Stimulated activated CD4-positive, alpha-beta T cell treated with anti-CD3 and anti-CD28 coated beads, Interleukin-4, amount 100 ng/mL, for 48 hours (primary cell): ENCODE results near the gene ANKRD11.
"Not testable (repeated sequence)": the region's sequence is repeated elsewhere in the genome, so short reads cannot be mapped to it uniquely, and the experiment has no call there.

Source experiments
- DNase-seq, 2 donors: peaks; one replicate each; pipeline ENCODE4 v3.0.0-alpha.2; 2020; ENCODE audit warnings: low read depth in 2 of 2

The ANKRD11 gene

DNA sequence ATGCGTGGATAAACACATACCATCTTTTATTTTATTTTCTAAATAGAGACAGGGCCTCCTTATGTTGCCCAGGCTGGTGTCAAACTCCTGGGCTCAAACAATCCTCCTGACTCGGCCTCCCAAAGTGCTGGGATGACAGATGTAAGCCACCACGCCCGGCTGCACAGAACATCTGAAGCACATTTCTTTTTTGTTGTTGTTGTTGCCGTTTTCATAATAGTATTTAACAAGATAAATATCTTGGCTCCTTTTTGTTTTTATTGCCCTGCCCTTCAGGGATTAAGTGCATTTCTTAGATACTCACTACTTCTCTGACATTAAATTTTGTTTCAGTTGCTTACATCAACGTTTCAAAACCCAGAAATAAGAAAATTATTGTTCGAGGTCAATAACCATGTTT lies 37.4 kb downstream of the ANKRD11 start:
- no peak for DNase-seq

DNA sequence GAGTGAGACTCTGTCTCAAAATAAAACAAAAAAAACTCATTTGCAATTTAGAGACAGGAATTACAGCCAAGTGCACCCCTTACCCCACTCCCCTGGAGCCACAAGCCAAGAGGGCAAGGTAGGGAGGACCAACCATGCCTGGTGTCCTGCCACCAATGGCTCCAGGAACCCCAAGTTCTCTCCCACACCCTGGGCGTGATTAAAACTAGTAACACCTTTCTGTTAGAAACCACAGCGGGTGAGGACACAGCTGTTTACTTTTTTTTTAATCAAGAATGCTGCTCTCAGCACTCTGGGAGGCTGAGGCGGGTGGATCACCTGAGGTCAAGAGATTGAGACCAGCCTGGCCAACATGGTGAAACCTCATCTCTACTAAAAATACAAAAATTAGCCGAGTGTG lies 38.1 kb downstream of the ANKRD11 start:
- DNase-seq, result no peak

DNA sequence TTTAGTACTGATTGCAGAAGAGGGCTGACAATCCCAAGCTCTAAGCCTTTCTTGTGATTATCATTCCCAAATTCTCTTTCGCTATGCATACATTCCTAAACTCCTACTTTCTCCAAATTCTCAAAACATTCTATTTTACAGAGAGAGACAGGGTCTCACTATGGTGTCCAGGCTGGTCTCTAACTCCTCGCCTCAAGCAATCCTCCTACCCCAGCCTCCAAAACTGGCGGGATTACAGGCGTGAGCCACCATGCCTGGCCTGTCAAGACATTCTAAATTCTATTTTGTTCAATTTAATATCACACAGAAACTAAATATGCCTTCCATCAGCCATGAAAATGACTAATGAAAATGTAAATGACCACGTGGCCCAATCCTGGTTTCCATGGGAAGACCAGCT lies 39.8 kb downstream of the ANKRD11 start:
- no peak for DNase-seq

DNA sequence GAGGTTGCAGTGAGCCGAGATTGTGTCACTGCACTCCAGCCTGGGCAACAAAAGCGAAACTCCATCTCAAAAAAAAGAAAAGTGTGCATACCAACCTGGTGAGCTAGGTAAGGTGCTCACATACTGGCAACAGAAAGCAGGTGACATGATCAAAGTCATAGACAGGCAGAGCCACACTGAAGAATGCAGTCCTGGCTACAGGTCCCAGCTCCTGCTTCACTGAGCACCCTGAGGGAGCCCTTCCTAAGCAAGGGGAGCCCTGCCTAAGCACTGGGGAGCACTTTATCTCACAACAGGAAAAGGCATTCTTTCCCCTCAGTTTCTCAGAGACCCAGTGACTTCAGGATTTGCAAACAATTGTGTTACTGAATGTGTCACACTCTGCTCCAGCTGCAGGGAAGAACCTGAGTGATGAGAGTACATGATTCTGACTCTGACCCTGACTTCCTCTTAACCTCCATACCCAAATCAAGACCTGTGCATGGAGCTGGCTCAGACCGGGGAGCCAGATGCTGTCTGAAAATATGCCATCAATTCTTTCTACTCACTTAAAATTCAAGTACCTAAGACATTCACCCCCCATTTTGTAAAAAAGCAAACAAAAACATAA lies 40.5 kb downstream of the ANKRD11 start:
- no peak for DNase-seq

DNA sequence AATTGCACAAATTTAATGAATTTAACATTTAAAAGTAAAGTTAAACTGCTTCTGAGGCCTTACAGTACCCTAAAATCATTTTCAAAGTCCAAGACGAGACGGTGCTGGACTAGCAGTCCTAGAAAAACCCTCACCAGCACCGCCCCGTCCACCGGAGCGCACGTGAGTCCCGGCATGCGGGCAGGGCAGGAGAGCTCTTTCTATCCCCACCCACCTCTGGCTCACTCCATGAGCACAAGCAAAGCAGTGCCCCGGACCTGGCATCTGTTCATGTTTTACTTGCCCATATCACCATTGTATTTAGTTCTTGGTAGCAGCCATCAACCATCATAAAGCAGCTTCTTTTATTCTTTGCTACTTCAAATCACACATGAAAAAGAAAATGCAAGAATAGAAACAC lies 41.7 kb downstream of the ANKRD11 start:
- no peak for DNase-seq

DNA sequence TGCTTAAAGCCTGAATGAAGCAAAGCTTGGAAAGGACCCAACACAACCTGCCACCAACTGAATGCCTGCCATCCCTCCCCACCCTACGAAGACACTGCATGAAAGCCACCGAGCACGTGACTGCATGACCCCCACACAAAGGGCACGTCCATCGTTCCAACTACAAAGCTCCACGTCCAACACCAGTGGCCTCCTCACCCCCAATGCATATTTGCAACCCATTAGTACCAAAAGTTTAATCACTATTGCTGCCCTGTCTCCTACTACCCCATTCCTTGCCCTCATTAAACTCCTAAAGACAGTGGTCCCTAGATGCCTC lies 43.4 kb downstream of the ANKRD11 start:
- DNase-seq, result no peak

DNA sequence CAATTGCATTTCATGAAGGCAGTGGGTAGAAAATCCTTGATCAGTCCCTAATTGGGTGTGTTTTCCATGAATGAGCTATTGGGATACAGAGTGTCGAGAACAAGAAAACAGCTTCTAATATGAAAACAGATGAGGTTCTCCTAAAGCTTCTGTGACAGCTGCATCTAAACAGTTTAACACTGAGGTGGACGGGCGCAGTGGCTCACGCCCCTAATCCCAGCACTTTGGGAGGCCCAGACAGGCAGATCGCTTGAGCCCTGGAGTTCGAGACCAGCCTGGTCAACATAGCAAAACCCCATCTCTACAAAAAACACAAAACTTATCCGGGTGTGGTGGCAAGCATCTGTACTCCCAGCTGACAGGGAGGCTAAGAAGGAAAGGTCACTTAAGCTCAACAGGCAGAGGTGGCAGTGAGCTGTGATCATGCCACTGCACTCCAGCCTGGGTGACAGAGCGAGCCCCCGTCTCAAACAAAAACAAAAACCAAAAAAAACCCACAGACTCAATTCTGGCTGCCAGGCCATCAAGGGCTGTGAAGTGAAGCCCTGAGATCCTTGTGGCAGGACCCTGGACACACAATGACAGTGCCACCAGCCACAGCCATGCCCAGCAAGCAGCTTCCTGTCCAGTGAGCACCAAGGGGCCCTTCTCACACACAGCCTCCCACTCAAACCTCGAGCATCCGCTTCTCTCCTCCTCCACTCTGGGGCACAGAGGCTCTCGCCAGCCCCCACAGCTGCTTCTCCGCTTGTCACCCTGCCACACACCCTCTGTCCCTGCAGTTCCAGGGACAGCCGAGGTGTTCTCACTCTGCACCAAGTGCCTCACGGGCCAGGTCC lies 44.0 kb downstream of the ANKRD11 start:
- DNase-seq, result no peak

DNA sequence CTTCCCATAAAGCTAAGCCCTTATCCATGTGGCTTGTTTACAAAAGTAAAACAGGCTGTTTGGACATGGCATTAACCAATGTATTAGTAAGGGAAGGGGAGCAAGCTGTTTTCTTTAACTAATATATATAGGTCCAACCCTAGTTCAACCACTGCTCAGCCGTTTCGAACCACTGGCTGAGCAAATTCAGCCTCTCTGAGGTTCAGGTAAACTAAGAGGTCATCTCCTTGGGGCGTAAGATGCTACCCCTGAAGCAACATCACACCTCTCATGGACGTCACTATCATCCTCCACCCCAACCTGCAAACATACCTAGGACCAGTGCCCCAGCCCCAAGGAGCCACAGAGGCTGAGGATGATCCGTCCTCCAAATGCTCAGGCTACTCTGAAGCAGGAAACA lies 45.2 kb downstream of the ANKRD11 start:
- no peak for DNase-seq

DNA sequence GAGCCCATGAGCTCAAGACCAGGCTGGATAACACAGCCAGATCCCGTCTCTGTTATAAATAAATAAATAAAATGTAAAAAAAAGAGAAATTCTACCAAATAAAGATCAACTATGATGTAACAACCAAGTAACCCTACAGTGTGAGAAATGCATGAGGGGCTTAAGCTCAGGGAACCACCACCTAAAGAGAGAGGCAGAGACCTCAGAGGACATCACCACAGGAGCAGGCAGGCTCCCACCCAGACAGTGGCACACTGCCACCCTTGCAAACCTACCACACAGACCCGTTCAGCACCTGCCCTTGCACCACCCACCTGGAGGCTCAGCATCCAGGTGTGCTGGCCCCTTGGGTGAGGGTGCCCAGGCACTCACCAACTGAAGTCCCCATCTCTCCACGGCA lies 45.6 kb downstream of the ANKRD11 start:
- DNase-seq, result no peak

DNA sequence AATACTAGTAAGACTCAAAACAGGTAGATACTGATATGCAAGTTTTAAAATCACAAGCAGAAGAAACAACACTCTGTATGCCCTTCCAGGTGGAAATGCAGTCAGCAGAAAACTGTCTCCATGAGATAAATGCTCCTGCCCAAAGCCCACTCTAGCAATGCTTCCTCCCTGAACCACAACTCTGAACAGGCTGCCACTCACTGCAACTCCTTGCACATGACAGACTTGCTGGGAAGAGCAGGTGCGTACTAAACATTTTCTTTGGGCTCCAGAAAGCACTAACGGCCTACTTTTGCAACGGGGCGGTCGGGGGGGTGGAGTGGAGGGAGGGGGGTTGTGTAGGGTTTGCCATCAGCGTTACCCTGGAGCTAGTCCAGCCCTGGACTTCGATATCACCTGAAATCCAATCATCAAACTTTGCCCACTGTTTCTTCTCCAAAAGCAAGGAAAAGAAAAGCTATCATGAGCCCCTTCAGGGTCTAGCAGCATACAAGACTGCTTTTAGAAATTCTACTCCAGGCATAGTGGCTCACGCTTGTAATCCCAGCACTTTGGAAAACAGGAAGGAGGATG lies 46.1 kb downstream of the ANKRD11 start:
- DNase-seq, result no peak

DNA sequence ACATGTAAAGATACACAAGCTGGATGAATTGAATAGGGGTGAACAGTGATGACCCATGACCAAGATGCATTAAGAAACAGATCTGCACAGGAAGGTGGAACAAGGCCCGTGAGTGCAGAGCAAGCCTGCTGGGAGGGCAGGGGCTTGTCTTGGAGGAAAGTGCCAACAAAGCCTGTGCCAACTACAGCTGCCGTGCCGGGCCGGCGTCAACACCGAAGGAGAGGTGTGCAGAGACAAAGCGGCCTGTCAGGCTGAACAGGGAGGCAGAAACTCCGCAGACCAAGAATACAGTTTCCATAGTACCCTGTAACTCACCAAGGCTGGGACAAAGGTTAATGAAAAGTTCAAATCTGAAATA lies 46.7 kb downstream of the ANKRD11 start:
- DNase-seq, result no peak

DNA sequence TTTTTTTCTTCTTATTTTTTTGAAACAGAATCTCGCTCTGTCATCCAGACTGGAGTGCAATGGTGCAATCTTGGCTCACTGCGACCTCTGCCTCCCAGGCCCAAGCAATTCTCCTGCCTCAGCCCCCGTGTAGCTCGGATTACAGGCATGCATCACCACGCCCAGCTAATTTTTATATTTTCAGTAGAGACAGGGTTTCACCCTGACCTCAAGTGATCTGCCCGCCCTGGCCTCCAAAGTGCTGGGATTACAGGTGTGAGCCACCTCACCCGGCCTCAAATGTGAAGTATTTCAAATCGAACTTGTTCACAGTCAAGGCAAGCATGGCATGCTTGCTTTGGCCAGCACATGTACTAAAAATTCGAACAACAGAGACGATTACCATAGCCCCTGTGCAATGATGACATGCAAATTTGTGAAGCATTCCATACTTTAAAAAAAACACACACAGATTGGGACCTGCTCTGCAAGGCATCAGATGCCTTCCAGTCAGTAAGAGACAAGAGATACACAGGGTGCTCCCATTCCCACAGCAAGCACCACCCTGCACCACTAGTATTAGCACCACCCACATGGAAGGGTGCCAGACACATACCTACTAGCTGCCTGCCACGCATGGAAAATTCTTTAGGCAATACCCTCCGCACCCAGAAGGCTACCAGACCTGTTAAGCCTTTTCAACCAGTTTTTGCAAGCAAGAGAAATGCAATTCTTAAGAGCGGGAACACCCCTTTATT lies 47.2 kb downstream of the ANKRD11 start:
- no peak for DNase-seq

DNA sequence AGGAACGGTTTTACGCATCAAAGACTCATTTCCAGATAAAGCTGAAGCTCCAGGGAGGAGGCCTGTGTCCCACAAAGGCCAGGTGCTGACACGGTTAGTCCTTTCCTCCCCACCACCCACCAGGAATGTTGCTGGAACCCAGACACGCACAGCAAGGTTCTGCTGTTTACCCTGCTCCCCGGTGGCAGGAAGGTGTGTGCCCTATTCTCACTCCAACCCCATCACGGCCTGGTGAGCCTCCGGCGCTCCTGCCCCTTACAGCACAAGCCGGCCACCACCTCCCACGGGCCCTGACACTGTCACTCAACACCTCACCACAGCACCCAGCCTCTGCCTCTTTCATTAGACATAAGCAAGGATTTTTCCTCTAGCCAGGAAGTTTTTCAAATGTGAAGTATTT lies 47.8 kb downstream of the ANKRD11 start:
- no peak for DNase-seq

DNA sequence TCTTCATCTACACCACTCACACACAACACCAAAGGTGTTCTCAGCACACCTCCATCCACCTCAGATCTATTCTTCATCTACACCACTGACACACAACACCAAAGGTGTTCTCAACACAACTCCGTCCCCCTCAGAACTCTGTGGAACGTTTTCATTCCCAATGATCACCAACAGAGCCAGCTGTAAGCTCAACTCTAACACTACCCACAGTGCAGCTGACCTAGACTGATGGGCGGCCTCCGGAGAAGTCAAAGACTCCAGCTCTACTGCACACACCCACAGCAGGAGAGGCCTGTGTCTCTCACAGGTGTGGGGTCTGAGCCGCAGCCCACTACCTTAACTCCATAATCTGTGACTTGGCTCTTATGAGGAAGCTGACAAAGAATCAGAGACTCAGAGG lies 50.7 kb downstream of the ANKRD11 start:
- no peak for DNase-seq

DNA sequence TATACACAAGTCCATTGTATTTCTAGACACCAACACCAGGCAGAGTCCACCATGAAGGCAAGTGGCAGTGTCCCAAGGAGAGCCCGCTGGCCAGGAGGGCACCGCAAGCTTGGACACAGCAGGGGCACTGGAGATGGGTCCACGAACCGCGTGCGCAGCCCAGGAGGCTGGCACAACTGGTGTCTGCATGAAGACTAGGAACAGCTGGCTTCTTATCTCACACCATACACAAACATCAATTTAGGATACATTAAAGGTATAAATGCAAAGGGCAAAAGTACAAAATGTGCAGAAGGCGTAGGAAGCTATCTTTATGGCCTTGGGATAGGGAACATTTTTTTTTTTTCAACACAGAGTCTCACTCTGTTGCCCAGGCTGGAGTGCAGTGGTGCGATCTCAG lies 52.4 kb downstream of the ANKRD11 start:
- no peak for DNase-seq

DNA sequence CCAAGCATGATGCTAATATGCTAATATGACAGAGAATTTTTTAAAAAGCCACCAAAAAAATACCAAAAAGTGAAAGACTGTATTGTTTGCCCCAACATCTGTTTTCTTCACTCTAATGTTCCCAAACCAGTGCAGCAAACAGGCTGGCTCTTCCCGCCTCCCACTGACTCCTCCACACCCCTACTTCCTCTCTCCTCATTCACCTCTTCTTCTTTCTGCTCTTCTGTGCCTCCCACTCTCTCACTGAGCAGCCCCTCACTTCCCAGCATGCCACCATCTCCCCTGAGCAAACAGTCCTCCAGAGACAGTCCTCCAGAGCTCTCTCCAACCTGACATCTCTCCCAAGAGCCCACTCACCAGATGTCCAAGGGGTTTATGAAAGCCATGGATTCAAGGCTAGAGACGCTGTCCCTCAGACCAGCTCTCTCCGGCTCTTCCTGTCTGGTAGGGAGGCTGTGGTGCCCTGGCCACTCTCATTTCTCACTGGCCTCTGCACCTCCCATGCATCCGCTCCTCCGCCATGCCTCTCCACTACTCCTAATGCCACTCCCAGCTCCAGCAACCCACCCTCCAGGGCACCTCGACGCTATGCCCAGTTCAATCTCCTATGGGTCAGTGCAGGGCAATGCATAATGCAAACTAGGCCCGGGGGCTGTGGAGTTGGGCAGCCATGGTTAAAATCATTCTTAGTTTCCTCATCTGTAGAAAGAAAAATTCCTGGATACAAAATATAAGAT lies 52.9 kb downstream of the ANKRD11 start:
- DNase-seq, result no peak

DNA sequence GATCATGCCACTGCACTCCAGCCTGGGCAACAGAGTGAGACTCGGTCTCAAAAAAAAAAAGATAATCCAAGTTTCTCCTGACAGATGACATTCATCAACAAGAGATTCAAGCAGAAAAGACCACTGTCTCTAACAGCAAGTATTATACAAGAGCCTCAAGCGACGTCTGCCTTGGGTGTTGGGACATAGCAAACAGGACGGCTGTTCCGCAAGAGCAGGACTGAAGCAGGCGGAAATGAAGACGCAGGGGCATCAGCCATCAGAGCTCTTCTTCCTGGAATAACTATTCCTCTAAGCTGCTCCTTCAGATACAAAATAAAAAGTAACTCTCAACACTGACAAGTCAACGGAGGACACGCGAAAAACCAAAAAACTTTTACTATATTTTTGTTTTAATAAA lies 54.0 kb downstream of the ANKRD11 start:
- DNase-seq, result no peak

DNA sequence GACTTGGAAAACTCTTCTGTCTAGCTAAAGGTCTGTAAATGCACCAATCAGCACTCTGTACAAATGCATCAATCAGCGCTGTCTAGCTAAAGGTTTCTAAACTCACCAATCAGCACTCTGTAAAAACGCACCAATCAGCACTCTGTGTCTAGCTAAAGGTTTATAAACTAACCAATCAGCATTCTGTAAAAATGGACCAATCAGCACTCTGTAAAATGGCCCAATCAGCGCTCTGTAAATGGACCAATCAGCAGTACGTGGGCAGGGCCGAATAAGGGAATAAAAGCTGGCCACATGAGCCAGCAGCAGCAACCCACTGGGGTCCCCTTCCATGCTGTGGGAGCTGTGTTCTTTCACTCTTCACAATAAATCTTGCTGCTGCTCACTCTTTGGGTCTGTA lies 55.3 kb downstream of the ANKRD11 start:
- not testable (repeated sequence) for DNase-seq

DNA sequence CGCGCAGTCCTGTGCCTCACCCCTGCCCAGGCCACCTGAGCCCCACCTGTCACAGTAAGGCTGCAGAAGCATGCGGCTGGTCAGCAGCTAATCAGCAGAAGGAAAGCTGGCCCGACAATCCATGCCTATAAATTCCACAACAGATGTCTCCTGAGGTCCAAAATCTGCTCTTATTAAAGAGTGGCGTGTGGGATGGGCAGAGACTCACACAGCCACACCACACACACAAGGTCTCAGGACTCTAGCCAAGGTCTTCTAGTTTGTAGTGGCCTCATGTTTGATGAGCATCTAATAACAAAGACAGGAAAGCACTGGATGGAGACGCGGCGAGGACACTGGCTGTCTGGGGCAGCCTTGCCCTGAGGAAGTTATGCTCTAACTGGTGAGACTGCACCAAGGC lies 55.9 kb downstream of the ANKRD11 start:
- DNase-seq, result no peak

DNA sequence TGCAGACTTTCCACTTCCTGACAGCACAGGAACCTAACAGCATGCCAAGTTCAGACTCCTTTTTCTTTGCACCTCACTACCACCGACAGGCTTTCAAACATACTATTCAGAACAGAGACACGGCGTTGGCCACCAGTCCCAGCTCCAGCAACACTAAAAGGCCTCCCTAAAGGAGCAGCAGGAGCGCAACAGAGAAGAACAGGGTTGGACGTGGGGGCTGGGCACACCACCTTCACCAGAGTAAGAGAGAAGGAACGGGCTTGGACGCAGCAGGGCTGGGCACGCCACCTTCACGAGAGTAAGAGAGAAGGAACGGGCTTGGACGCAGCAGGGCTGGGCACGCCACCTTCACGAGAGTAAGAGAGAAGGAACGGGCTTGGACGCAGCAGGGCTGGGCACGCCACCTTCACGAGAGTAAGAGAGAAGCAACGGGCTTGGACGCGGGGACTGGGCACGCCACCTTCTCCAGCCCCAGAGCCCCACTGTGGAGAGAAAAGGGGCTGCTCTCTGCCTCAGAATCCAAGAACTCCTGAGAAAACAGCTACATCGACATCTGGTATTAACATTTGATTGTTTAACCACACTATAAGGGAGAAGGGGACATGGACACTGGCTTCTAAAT lies 56.9 kb downstream of the ANKRD11 start:
- DNase-seq, result not testable (repeated sequence)

DNA sequence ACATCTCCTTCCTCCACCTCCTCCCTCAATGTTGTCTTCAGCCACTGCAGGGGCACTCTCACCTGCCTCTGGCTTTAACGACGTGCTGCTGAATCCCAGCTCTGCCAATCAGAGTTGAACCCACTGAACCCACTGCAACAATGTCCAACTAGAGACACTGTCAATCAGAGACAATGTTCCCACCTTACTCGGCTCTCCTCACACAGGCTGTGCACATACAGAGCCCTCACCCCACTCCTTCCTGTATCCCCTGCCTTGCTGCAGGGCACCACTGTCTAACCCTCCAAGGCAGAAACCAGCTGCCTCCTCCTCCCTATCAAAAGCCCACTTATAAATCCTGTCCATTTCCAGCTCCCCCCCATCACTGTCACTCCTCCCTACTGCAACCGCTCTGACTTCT lies 58.7 kb downstream of the ANKRD11 start:
- DNase-seq, result no peak

DNA sequence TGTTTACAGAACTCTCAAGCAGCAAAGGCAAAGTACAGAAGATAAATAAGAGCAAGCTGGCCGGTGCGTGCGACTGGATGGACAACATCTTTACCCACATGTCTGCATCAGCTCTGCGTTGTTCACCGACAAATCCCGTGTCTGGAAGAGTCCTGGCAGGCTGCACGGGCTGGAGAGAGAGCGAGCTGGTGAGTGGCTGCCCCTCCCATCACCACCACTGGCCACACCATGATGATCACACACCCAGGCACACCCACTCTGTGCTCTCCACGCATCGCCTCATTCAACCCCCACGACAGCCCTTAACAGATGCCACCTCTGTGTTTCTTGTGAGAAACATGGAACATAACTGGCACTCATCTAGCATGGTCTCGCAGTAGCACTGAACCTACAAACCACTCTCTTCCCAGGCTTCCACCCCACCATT lies 59.2 kb downstream of the ANKRD11 start:
- DNase-seq, result no peak
